MM.1S (cell line): ENCODE measurements around the gene DHRS3.

Experiments
- DNase-seq: peaks from one replicate; pipeline ENCODE4 v3.0.0-alpha.2; 2015
- H2AFZ ChIP-seq: fragments of 300-600 bp; sonication (generic); 2 replicates; pipeline ENCODE4 v1.6.0; 2016; ENCODE audit warnings: antibody characterized with exemption, low read length
- H3F3A ChIP-seq: fragments of 300-600 bp; sonication (generic); 2 replicates; pipeline ENCODE4 v1.6.1; 2016; ENCODE audit warnings: mild to moderate bottlenecking, antibody characterized with exemption, low read length, moderate library complexity, mixed read lengths; ENCODE audit not compliant: insufficient read depth
- H3K27ac ChIP-seq: fragments of 300-600 bp; sonication (generic); 2 replicates; pipeline ENCODE4 v1.5.1; 2016; ENCODE audit warnings: mild to moderate bottlenecking, low read length
- H3K27me3 ChIP-seq: fragments of 300-600 bp; sonication (generic); replicated peaks from 2 replicates; pipeline ENCODE4 v1.6.0; 2016; ENCODE audit warnings: low read length; ENCODE audit not compliant: insufficient read depth
- H3K36me3 ChIP-seq: fragments of 300-600 bp; sonication (generic); replicated peaks from 2 replicates; pipeline ENCODE4 v1.6.1; 2016; ENCODE audit warnings: mild to moderate bottlenecking, low read length, mixed read lengths; ENCODE audit not compliant: insufficient read depth
- H3K4me1 ChIP-seq: fragments of 300-600 bp; sonication (generic); 2 replicates; pipeline ENCODE4 v1.6.1; 2016; ENCODE audit warnings: low read length, mixed read lengths
- H3K4me2 ChIP-seq: fragments of 300-600 bp; sonication (generic); 2 replicates; pipeline ENCODE4 v1.6.0; 2016; ENCODE audit warnings: low read depth, low read length
- H3K4me3 ChIP-seq: fragments of 300-600 bp; sonication (generic); 2 replicates; pipeline ENCODE4 v1.5.1; 2016; ENCODE audit warnings: low read length, mixed read lengths
- H3K79me2 ChIP-seq: fragments of 300-600 bp; sonication (generic); 2 replicates; pipeline ENCODE4 v1.6.1; 2016; ENCODE audit warnings: mixed run types, low read length, mixed read lengths
- H3K9ac ChIP-seq: fragments of 300-600 bp; sonication (generic); 2 replicates; pipeline ENCODE4 v1.6.1; 2016; ENCODE audit warnings: low read length, mixed read lengths
- H3K9me2 ChIP-seq: fragments of 300-600 bp; sonication (generic); replicated peaks from 2 replicates; pipeline ENCODE4 v1.6.1; 2016; ENCODE audit warnings: mild to moderate bottlenecking, low read length, mixed read lengths; ENCODE audit not compliant: insufficient read depth
- H3K9me3 ChIP-seq: fragments of 300-600 bp; sonication (generic); replicated peaks from 2 replicates; pipeline ENCODE4 v1.6.1; 2016; ENCODE audit warnings: mild to moderate bottlenecking, low read length, mixed read lengths; ENCODE audit not compliant: insufficient read depth
- H4K20me1 ChIP-seq: fragments of 300-600 bp; sonication (generic); 2 replicates; pipeline ENCODE4 v1.6.1; 2016; ENCODE audit warnings: mild to moderate bottlenecking, low read length, moderate library complexity, mixed read lengths; ENCODE audit not compliant: insufficient read depth
- CTCF ChIP-seq: fragments of 300-600 bp; sonication (generic); IDR thresholded peaks from 2 replicates; pipeline ENCODE4 v1.5.1; 2016; ENCODE audit warnings: antibody characterized with exemption, low read length, mixed read lengths
- EZH2 ChIP-seq: fragments of 300-600 bp; sonication (generic); optimal IDR thresholded peaks from 2 replicates; pipeline ENCODE3; 2017; ENCODE audit warnings: low read depth, mild to moderate bottlenecking, antibody characterized with exemption, low read length, mixed read lengths
- EZH2phosphoT487 ChIP-seq: fragments of 300-600 bp; sonication (generic); IDR thresholded peaks from 2 replicates; pipeline ENCODE4 v1.6.1; 2018; ENCODE audit warnings: antibody characterized with exemption, low read length

The DHRS3 gene

GRCh38 chr1:12562955-12563576 lies 54.9 kb downstream of the DHRS3 start:
- H4K20me1 ChIP-seq: no peaks in the 10 kb centered on the region

DNA sequence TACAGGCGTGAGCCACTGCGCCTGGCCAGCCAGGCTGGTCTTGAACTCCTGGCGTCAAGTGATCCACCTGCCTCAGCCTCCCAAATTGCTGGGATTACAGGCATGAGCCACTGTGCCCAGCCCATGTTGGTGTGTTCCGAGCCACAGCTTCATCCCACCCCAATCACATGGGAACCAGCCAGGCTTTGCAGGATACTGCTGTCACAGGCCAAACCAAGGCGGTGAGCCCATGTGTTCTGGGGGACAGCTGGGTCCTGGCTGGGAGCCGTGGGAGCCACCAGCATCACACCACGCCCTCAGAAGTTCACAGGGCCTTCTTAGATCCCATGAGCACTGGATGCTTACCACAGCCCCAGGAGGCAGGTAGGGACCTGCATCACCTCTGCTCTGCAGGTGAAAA lies 56.9 kb downstream of the DHRS3 start:
- no peak for DNase-seq
- no peaks in the 10 kb centered on the region for H3K79me2 ChIP-seq
- H3K9ac ChIP-seq: no peak overlapping the region
- H3K9me3 ChIP-seq: no peaks in the 10 kb centered on the region
- H2AFZ ChIP-seq: no peak overlapping the region
- H4K20me1 ChIP-seq: no peaks in the 10 kb centered on the region
- no peaks in the 10 kb centered on the region for H3K36me3 ChIP-seq
- H3K27me3 ChIP-seq: no peaks in the 10 kb centered on the region
- no peaks in the 10 kb centered on the region for H3K4me1 ChIP-seq
- no peak overlapping the region for H3K27ac ChIP-seq
- H3F3A ChIP-seq: no peaks in the 10 kb centered on the region
- no peaks in the 10 kb centered on the region for H3K9me2 ChIP-seq
- H3K4me2 ChIP-seq: no peak overlapping the region
- no peak overlapping the region for H3K4me3 ChIP-seq
- TF ChIP-seq EZH2phosphoT487: no peak

More at GRCh38 chr1:12562955-12563576, 54.9 kb downstream of the DHRS3 start:
- no peaks in the 10 kb centered on the region for H3F3A ChIP-seq
- H3K9me3 ChIP-seq: no peaks in the 10 kb centered on the region
- H3K4me2 ChIP-seq: no peak overlapping the region
- no peak overlapping the region for H3K27ac ChIP-seq
- no peak overlapping the region for H3K9ac ChIP-seq
- H3K79me2 ChIP-seq: no peaks in the 10 kb centered on the region
- no peaks in the 10 kb centered on the region for H3K36me3 ChIP-seq
- TF ChIP-seq CTCF (no peak), EZH2phosphoT487 (no peak), EZH2 (no peak)
- H3K4me1 ChIP-seq: no peaks in the 10 kb centered on the region
- no peaks in the 10 kb centered on the region for H3K27me3 ChIP-seq
- no peak overlapping the region for H3K4me3 ChIP-seq
- H2AFZ ChIP-seq: no peak overlapping the region
- H3K9me2 ChIP-seq: no peaks in the 10 kb centered on the region
- DNase-seq: no peak

DNA sequence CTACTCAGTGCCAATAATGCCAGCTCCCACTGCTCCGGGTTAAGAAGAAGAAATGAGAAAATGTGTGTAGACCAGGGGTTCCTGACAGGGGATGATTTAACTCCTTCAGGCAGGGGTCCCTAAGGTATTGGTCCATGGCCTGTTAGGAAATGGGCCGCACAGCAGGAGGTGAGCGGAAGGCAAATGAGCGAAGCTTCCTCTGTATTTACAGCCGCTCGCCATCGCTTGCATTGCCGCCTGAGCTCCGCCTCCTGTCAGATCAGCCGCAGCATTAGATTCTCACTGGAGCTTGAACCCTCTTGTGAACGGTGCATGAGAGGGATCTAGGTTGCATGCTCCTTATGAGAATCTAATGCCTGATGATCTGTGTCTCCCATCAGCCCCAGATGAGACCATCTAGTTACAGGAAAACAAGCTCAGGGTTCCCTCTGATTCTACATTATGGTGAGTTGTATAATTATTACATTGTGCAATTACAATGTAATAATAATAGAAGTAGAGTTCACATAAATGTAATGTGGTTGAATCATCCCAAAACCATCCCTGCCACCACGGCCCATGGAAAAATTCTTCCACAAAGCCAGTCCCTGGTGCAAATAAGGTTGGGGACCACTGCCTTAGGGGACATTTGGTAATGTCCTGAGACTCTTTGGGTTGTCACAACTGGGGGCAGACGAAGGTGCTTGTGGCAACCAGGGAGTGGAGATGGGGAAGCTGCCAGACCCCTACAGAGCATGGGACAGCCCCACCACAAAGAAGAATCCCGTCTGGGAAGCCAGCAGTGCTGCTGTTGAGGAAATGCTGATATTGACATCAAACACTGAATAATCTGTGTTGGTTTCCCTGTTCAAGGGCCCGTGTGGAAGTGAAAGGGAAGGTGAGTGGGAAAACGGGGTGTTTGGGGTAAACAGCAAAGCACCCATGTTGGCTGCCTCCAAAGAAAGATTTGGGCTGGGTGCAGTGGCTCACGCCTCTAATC lies 60.8 kb downstream of the DHRS3 start:
- no peak for DNase-seq
- no peak overlapping the region for H2AFZ ChIP-seq

More for the DNA sequence above, 60.8 kb downstream of the DHRS3 start:
- peaks cover 5% of the 10 kb centered on the region; the same call in 1 of the 2 replicates for H3K27me3 ChIP-seq
- no peak overlapping the region for H3K9ac ChIP-seq
- H3K9me3 ChIP-seq: no peaks in the 10 kb centered on the region
- no peaks in the 10 kb centered on the region for H3K4me1 ChIP-seq
- H3K9me2 ChIP-seq: no peaks in the 10 kb centered on the region
- H3K4me3 ChIP-seq: no peak overlapping the region
- no peaks in the 10 kb centered on the region for H4K20me1 ChIP-seq
- no peaks in the 10 kb centered on the region for H3K79me2 ChIP-seq
- no peak for TF ChIP-seq CTCF
- no peak for TF ChIP-seq EZH2
- no peak for TF ChIP-seq EZH2phosphoT487
- no peaks in the 10 kb centered on the region for H3K36me3 ChIP-seq
- H3F3A ChIP-seq: no peaks in the 10 kb centered on the region
- no peak overlapping the region for H3K27ac ChIP-seq
- H3K4me2 ChIP-seq: no peak overlapping the region
